ENCODE measurements around the gene KRT77.
A peak's percentile ranks its signal among the peaks of the same experiment; 100 is the strongest.
"Not testable (repeated sequence)": the region's sequence is repeated elsewhere in the genome, so short reads cannot be mapped to it uniquely, and the experiment has no call there.

Gene KRT77

GRCh38 chr12:52673713-52674432 is 29.5 kb downstream of the KRT77 start:
- no peak for DNase-seq

- DNase-seq = no peak
Measured at GRCh38 chr12:52673217-52673616, 30.1 kb downstream of the KRT77 start.

- no peak for DNase-seq
Measured at GRCh38 chr12:52672321-52672933, 30.9 kb downstream of the KRT77 start.

- DNase-seq = no peak
Measured at GRCh38 chr12:52670961-52671360, 32.4 kb downstream of the KRT77 start.

- DNase-seq = no peak
Measured at GRCh38 chr12:52670506-52670905, 32.8 kb downstream of the KRT77 start.

GRCh38 chr12:52669941-52670340 is 33.4 kb downstream of the KRT77 start:
- DNase-seq = not testable (repeated sequence)

- no peak for DNase-seq
Measured at GRCh38 chr12:52669426-52669825, 33.9 kb downstream of the KRT77 start.

- DNase-seq = no peak
Measured at GRCh38 chr12:52667931-52668330, 35.4 kb downstream of the KRT77 start.

GRCh38 chr12:52667509-52667908 is 35.8 kb downstream of the KRT77 start:
- DNase-seq = no peak

GRCh38 chr12:52666471-52666870 is 36.9 kb downstream of the KRT77 start:
- DNase-seq = no peak

GRCh38 chr12:52663420-52663819 is 39.9 kb downstream of the KRT77 start:
- peak; percentile 27 for DNase-seq

GRCh38 chr12:52662918-52663229 is 40.5 kb downstream of the KRT77 start:
- DNase-seq = peak; percentile 79

GRCh38 chr12:52662093-52662917 is 41.0 kb downstream of the KRT77 start:
- DNase-seq = peak; percentile 98

GRCh38 chr12:52661668-52662067 is 41.7 kb downstream of the KRT77 start:
- peak; percentile 62 for DNase-seq

GRCh38 chr12:52660934-52661499 is 42.3 kb downstream of the KRT77 start:
- peak; percentile 73 for DNase-seq

- no peak for DNase-seq
Measured at GRCh38 chr12:52659951-52660350, 43.4 kb downstream of the KRT77 start.

- no peak for DNase-seq
Measured at GRCh38 chr12:52659395-52659794, 43.9 kb downstream of the KRT77 start.

GRCh38 chr12:52658196-52658595 is 45.1 kb downstream of the KRT77 start:
- no peak for DNase-seq

GRCh38 chr12:52657250-52657902 is 45.9 kb downstream of the KRT77 start:
- DNase-seq = no peak

- DNase-seq = no peak
Measured at GRCh38 chr12:52656616-52657015, 46.7 kb downstream of the KRT77 start.

- no peak for DNase-seq
Measured at GRCh38 chr12:52655720-52656124, 47.6 kb downstream of the KRT77 start.

- no peak for DNase-seq
Measured at GRCh38 chr12:52655251-52655650, 48.1 kb downstream of the KRT77 start.

- no peak for DNase-seq
Measured at GRCh38 chr12:52651726-52652261, 51.5 kb downstream of the KRT77 start, which contains the start of gene KRT2. TSS of gene KRT2 (minus strand) at chr12:52652211. CDS start at chr12:52652142, 69 bp downstream.

Measured in OCI-M1 (cell line).